22Rv1 (cell line): ENCODE data around the gene SLC25A25.
"Not testable (repeated sequence)": the region's sequence is repeated elsewhere in the genome, so short reads cannot be mapped to it uniquely, and the experiment has no call there.

ENCODE experiments used
- H3K27ac ChIP-seq: fragments of 450-650 bp; 2 replicates; pipeline ENCODE4 v1.5.1; 2017
- ZFX ChIP-seq: fragments of 450-650 bp; IDR thresholded peaks from 2 replicates; pipeline ENCODE4 v1.6.1; 2017; ENCODE audit warnings: antibody characterized with exemption, borderline replicate concordance
- TF ChIP-seq, protein P1 (sequence below): fragments of 450-650 bp; IDR thresholded peaks from 2 replicates; pipeline ENCODE4 v1.5.1; 2017; ENCODE audit warnings: mild to moderate bottlenecking

SLC25A25 gene

DNA sequence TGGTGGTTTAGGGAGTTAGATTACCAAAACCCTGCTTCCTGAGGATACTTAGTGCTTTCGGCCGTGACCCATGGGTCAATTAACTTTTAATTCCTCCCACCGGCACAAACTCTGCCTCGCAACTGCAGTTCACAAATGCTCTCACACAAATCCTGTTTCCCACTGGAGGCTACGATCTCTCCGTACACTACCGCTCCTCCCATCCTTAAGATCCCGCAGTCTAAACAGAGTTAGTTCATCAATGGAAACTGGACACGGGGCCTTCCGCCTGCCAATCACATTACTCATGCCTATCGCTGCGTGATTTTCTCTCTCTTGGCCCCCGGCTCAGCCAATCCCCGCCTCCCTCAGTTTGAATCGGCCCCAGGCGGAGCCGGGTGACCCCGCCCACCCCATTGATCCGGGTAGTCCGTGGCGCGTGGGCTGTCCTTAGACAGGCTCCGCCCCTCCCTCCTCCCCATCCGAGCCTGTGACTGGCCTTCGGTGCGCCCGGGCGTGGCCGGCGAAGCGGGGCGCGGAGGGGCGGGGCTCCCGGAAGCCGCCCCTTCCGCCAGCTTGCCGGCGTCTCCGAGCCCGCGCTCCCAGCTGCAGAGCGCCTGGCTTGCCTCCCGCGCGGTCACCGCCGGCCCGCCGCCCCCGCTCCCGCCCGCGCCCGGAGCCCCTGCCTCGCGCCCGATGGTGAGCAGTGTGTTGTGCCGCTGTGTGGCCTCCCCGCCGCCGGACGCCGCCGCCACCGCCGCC is at the start of gene SLC25A25:
SLC25A25 (plus strand) TSS at position 588 of the 741 bp plus-strand sequence; CDS start at position 676, 88 bp downstream.
- TF ChIP-seq ZFX = no peak
- TF ChIP-seq, protein P1, sequence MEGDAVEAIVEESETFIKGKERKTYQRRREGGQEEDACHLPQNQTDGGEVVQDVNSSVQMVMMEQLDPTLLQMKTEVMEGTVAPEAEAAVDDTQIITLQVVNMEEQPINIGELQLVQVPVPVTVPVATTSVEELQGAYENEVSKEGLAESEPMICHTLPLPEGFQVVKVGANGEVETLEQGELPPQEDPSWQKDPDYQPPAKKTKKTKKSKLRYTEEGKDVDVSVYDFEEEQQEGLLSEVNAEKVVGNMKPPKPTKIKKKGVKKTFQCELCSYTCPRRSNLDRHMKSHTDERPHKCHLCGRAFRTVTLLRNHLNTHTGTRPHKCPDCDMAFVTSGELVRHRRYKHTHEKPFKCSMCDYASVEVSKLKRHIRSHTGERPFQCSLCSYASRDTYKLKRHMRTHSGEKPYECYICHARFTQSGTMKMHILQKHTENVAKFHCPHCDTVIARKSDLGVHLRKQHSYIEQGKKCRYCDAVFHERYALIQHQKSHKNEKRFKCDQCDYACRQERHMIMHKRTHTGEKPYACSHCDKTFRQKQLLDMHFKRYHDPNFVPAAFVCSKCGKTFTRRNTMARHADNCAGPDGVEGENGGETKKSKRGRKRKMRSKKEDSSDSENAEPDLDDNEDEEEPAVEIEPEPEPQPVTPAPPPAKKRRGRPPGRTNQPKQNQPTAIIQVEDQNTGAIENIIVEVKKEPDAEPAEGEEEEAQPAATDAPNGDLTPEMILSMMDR = no peak
- peak within 1 kb of the TSS; percentile 98 for H3K27ac ChIP-seq

DNA sequence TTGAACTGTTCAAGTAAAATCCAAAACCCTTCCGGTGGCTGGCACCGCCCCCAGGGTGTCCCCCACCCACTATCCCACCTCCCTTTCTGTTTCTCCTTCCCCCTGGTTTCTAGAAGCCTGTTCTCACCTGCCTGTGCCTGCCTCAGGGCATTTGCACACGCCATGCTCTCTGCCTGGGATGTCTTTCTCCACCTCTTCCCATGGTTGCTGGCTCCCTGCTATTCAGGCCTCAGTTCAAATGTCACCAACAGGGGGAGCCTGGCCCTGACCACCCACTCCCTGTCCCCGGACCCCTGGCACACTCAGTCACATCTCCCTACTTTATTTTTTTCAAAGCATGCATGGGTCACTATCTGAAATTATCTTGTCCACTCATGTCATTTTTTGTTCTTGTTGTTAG is 47.3 kb upstream of the SLC25A25 start:
- TF ChIP-seq, protein P1 = peak; percentile 34
- no peak for TF ChIP-seq ZFX
- H3K27ac ChIP-seq = no peak overlapping the region

DNA sequence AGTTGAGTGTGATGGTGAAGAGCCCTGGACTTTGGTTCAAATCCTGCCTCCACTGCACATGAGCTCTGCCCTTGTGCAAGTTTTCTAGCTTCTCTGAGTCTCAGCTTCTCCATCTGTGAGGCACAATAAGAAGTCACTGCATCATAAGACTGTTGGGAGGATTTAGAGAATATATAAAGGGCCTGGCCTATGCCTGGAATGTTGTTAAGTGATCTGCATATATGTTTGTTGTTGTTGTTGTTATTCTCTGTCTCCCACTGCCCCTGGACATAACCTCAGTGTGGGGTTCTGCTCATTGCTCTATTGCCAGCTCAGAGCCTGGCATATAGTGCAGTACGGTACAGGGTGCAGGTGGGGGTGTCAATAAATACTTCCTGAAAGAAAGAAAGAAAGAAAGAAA is 46.9 kb upstream of the SLC25A25 start:
- TF ChIP-seq ZFX = no peak
- TF ChIP-seq, protein P1 = no peak
- H3K27ac ChIP-seq = no peak overlapping the region

DNA sequence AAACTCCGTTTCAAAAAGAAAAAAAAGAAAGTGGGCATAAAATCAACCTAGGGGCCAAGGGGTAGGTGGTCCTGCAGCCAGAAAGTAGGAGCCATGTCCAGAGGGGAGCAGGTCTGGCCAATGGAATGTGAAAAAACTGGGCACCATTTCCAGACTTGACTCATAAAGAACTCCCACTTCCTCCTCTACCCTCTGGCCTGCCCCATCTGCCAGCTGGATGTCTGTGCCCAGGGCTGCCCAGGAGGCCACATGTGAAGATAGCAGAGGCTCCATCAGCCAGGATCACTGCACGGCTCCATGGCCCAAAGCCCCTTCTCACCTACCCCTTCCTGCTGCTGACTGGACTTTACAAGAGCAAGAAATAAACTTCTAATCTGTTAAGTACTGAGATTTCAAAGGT is 45.1 kb upstream of the SLC25A25 start:
- H3K27ac ChIP-seq = no peak overlapping the region
- TF ChIP-seq, protein P1 = no peak
- no peak for TF ChIP-seq ZFX

DNA sequence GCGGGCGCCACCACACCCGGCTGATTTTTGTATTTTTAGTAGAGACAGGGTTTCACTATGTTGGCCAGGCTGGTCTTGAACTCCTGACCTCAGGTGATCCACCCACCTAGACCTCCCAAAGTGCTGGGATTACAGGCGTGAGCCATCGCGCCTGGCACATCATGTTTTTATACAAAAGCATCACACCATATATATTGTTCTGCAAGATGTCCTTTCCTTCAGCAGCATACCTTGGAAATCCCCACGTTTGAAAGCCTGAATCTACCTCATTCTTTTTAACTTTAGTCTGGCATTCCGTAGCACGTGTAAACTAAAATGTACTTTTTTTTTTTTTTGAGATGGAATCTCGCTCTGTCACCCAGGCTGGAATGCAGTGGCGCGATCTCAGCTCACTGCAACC is 44.4 kb upstream of the SLC25A25 start:
- H3K27ac ChIP-seq = not testable (repeated sequence)

DNA sequence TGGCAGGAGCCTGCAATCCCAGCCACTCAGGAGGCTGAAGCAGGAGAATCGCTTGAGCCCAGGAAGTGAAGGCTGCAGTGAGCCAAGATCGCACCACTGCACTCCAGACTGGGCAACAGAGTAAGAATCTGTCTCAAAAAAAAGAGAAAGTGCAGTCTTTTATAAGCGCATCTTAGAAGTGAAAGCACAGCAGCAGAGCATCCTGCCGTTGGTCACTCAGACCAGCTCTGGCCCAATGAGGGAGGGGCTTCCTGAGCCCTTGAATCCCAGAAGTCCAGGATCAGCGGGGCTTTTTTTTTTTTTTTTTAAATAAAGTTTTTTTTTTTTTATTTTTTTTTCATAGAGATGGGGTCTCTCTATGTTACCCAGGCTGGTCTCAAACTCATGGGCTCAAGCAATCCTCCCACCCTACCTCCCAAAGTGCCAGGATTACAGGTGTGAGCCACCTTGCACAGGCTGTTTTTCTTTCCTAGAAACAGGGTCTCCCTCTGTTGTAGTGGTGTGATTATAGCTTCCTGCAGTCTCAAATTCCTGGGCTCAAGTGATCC is 43.2 kb upstream of the SLC25A25 start:
- TF ChIP-seq, protein P1 = no peak
- no peak for TF ChIP-seq ZFX
- H3K27ac ChIP-seq = no peak overlapping the region

DNA sequence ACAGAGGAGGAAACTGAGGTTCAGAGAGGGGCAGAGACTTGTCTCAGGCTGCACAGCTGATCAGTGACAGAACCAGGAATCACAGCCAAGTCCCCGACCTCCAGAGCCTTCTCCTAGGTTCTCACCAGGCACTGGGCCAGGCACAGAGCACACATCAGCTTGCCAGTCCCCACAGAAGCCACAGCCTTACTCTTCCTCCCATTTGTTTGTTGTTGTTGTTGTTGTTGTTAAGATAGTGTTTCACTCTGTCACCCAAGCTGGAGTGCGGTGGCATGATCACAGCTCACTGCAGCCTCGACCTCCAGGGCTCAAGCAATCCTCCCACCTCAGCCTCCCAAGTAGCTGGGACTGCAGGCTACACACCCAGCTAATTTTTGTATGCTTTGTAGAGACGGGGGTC is 42.3 kb upstream of the SLC25A25 start:
- TF ChIP-seq, protein P1 = no peak
- TF ChIP-seq ZFX = no peak
- H3K27ac ChIP-seq = no peak overlapping the region
